Loucy (cell line): Measurements from ENCODE around the gene SYCP2L.
"Not testable (repeated sequence)": the region's sequence is repeated elsewhere in the genome, so short reads cannot be mapped to it uniquely, and the experiment has no call there.

ENCODE experiments used
- H2AFZ ChIP-seq: fragments of 200-600 bp; sonication (generic); 2 replicates; pipeline ENCODE4 v1.6.0; 2016; ENCODE audit warnings: antibody characterized with exemption, mild to moderate bottlenecking, low read length, moderate library complexity
- H3F3A ChIP-seq: fragments of 200-600 bp; 2 replicates; pipeline ENCODE4 v1.6.0; 2016; ENCODE audit warnings: antibody characterized with exemption, low read depth, mild to moderate bottlenecking
- H3K27me3 ChIP-seq: fragments of 200-600 bp; sonication (generic); 2 replicates; pipeline ENCODE4 v1.6.1; 2014; ENCODE audit warnings: low read length, mild to moderate bottlenecking; ENCODE audit not compliant: insufficient read depth, poor library complexity, severe bottlenecking
- H3K36me3 ChIP-seq: fragments of 200-600 bp; sonication (generic); 2 replicates; pipeline ENCODE4 v1.6.1; 2016; ENCODE audit warnings: low read length; ENCODE audit not compliant: insufficient read depth
- H3K4me1 ChIP-seq: fragments of 200-600 bp; sonication (generic); 2 replicates; pipeline ENCODE4 v1.5.1; 2014; ENCODE audit warnings: low read length, mild to moderate bottlenecking; ENCODE audit not compliant: insufficient read depth, poor library complexity, severe bottlenecking
- H3K4me2 ChIP-seq: fragments of 200-600 bp; sonication (generic); 2 replicates; pipeline ENCODE4 v1.6.0; 2014; ENCODE audit warnings: antibody characterized with exemption, low read length, low read depth, mild to moderate bottlenecking; ENCODE audit not compliant: poor library complexity, severe bottlenecking
- H3K4me3 ChIP-seq: fragments of 200-600 bp; sonication (generic); 2 replicates; pipeline ENCODE4 v1.5.1; 2014; ENCODE audit warnings: low read length, mild to moderate bottlenecking, mixed read lengths; ENCODE audit not compliant: poor library complexity, severe bottlenecking
- H3K79me2 ChIP-seq: fragments of 200-600 bp; sonication (generic); 2 replicates; pipeline ENCODE4 v1.6.1; 2014; ENCODE audit warnings: low read length; ENCODE audit not compliant: insufficient read depth
- H3K9ac ChIP-seq: fragments of 200-600 bp; sonication (generic); 2 replicates; pipeline ENCODE4 v1.6.0; 2014; ENCODE audit warnings: mild to moderate bottlenecking, low read depth, low read length, moderate library complexity; ENCODE audit not compliant: poor library complexity, severe bottlenecking
- H3K9me2 ChIP-seq: fragments of 200-600 bp; sonication (generic); replicated peaks from 2 replicates; pipeline ENCODE4 v1.6.1; 2016; ENCODE audit warnings: low read depth, low read length, mixed read lengths
- H3K9me3 ChIP-seq: fragments of 200-600 bp; sonication (generic); 2 replicates; pipeline ENCODE4 v1.6.1; 2014; ENCODE audit warnings: mild to moderate bottlenecking, antibody characterized with exemption, low read length, low read depth; ENCODE audit not compliant: insufficient read depth
- H4K20me1 ChIP-seq: fragments of 200-600 bp; sonication (generic); 2 replicates; pipeline ENCODE4 v1.6.0; 2014; ENCODE audit warnings: antibody characterized with exemption, low read length, mild to moderate bottlenecking; ENCODE audit not compliant: insufficient read depth, poor library complexity, severe bottlenecking
- CTCF ChIP-seq: fragments of 200-600 bp; sonication (generic); conservative IDR thresholded peaks from 2 replicates; pipeline ENCODE4 v1.5.1; 2014; ENCODE audit warnings: mild to moderate bottlenecking, antibody characterized with exemption, low read length
- EZH2phosphoT487 ChIP-seq: fragments of 200-600 bp; IDR thresholded peaks from 2 replicates; pipeline ENCODE4 v1.6.1; 2018; ENCODE audit warnings: antibody characterized with exemption, mild to moderate bottlenecking, moderate library complexity, borderline replicate concordance

Gene SYCP2L

GRCh38 chr6:10849901-10850300 is 37.0 kb upstream of the SYCP2L start:
- no peaks in the 10 kb centered on the region for H3K4me1 ChIP-seq
- TF ChIP-seq EZH2phosphoT487 (no peak), CTCF (no peak)
- H3K79me2 ChIP-seq, result no peaks in the 10 kb centered on the region
- no peak overlapping the region for H2AFZ ChIP-seq
- H3K4me2 ChIP-seq, result no peak overlapping the region
- no peaks in the 10 kb centered on the region for H3K9me3 ChIP-seq
- no peaks in the 10 kb centered on the region for H4K20me1 ChIP-seq
- H3K36me3 ChIP-seq, result no peaks in the 10 kb centered on the region
- H3K9ac ChIP-seq, result no peak overlapping the region
- H3K27me3 ChIP-seq, result no peaks in the 10 kb centered on the region
- no peaks in the 10 kb centered on the region for H3F3A ChIP-seq
- no peak overlapping the region for H3K4me3 ChIP-seq
- H3K9me2 ChIP-seq, result no peaks in the 10 kb centered on the region

GRCh38 chr6:10850728-10851127 is 36.1 kb upstream of the SYCP2L start:
- Histone ChIP-seq H3K9me2 (no peaks in the 10 kb centered on the region), H3K4me3 (no peak overlapping the region), H3K9ac (no peak overlapping the region), H3K27me3 (no peaks in the 10 kb centered on the region), H2AFZ (no peak overlapping the region), H3K36me3 (no peaks in the 10 kb centered on the region), H3K4me2 (no peak overlapping the region), H3K4me1 (no peaks in the 10 kb centered on the region), H4K20me1 (no peaks in the 10 kb centered on the region), H3F3A (no peaks in the 10 kb centered on the region), H3K9me3 (no peaks in the 10 kb centered on the region), H3K79me2 (no peaks in the 10 kb centered on the region)
- TF ChIP-seq EZH2phosphoT487 (no peak), CTCF (no peak)

GRCh38 chr6:10852361-10852960 is 34.4 kb upstream of the SYCP2L start:
- H3F3A ChIP-seq, result no peaks in the 10 kb centered on the region
- H3K79me2 ChIP-seq, result no peaks in the 10 kb centered on the region
- no peak for TF ChIP-seq EZH2phosphoT487
- TF ChIP-seq CTCF, result no peak
- no peak overlapping the region for H3K9ac ChIP-seq
- no peaks in the 10 kb centered on the region for H3K4me1 ChIP-seq
- no peaks in the 10 kb centered on the region for H3K9me3 ChIP-seq
- no peak overlapping the region for H3K4me2 ChIP-seq
- H3K27me3 ChIP-seq, result no peaks in the 10 kb centered on the region
- H3K4me3 ChIP-seq, result no peak overlapping the region
- H4K20me1 ChIP-seq, result no peaks in the 10 kb centered on the region
- no peak overlapping the region for H2AFZ ChIP-seq
- H3K9me2 ChIP-seq, result no peaks in the 10 kb centered on the region
- no peaks in the 10 kb centered on the region for H3K36me3 ChIP-seq

- H3K79me2 ChIP-seq, H3K4me3 ChIP-seq, H3K27me3 ChIP-seq, H4K20me1 ChIP-seq, H3K4me1 ChIP-seq, H3K9me3 ChIP-seq, H3K9me2 ChIP-seq, H3K9ac ChIP-seq, H3K36me3 ChIP-seq, H3K4me2 ChIP-seq, H2AFZ ChIP-seq, H3F3A ChIP-seq: not testable (repeated sequence)
These were observed 33.0 kb upstream of the SYCP2L start for GRCh38 chr6:10853849-10854300.
